Stimulated activated effector memory CD8-positive, alpha-beta T cell treated with anti-CD3 and anti-CD28 coated beads, Interleukin-12 subunit alpha, Interleukin-12 subunit beta, amount 100 ng/mL, for 72 hours (primary cell): ENCODE measurements around the gene MED12.

Experiments used
- ATAC-seq: fragments of 150-1000 bp; cut with Tn5 transposase; 2 replicates; pipeline ENCODE4 v1.10.0; 2021
- DNase-seq, 2 donors: peaks; one replicate each; pipeline ENCODE4 v3.0.0; 2021 to 2022; ENCODE audit warnings: low spot score in 2 of 2
- H3K27ac Mint-ChIP-seq: one replicate; pipeline ENCODE4 v1.8.0; 2022; ENCODE audit warnings: mild to moderate bottlenecking, mixed read lengths
- H3K36me3 Mint-ChIP-seq: one replicate; pipeline ENCODE4 v1.8.0; 2022; ENCODE audit warnings: mild to moderate bottlenecking, mixed read lengths
- H3K4me1 Mint-ChIP-seq: one replicate; pipeline ENCODE4 v1.8.0; 2022; ENCODE audit warnings: mixed read lengths
- H3K4me3 Mint-ChIP-seq: one replicate; pipeline ENCODE4 v1.8.0; 2022; ENCODE audit warnings: mild to moderate bottlenecking, mixed read lengths
- H3K9me3 Mint-ChIP-seq: one replicate; pipeline ENCODE4 v1.8.0; 2022; ENCODE audit warnings: mixed read lengths

The MED12 gene

DNA sequence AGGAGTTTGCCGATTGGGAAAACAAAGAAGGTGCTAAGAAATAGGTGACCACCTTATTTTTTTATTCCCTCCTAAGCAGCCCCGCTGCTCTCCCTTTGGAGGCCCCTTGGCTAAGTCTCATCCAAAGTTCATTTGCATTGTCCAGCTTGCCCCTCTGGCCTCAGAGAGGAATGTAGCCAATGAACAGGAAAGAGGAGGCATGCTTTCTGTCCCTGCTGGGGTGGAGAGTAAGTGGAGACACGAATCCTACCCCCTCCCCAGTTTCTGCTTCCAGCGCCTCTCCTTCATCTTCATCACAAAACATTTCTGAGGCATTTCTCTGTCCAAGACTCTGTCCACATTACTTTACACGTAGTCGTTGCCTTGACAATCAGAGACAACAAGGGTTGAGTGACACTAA is 64.9 kb downstream of the MED12 start:
- no peaks in the 10 kb centered on the region for H3K9me3 Mint-ChIP-seq
- H3K27ac Mint-ChIP-seq = no peak overlapping the region
- no peak for ATAC-seq
- no peak for DNase-seq
- H3K36me3 Mint-ChIP-seq = peaks cover 6% of the 10 kb centered on the region
- no peaks in the 10 kb centered on the region for H3K4me1 Mint-ChIP-seq
- no peak overlapping the region for H3K4me3 Mint-ChIP-seq

DNA sequence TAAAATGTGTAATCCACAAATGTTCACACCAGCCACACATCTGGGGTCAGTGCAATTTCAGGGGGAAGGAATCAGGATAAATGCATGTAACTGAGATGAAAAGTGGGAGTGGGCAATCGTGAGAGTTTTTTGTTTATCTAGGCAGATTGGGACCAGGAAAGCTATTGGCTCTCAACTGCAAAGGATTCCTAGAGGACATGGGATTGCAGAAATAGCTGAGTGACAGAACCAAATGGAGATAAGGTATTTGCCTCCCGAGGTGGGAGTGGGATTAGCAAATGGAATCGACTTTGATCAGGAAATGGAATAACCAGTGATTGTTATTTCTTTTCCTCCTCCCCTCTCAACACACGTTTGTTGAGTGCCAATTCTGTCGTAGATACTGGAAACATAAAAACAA is 65.7 kb downstream of the MED12 start:
- Mint-ChIP-seq H3K9me3 (no peaks in the 10 kb centered on the region), H3K27ac (no peak overlapping the region), H3K4me1 (no peaks in the 10 kb centered on the region), H3K4me3 (no peak overlapping the region), H3K36me3 (peaks cover 6% of the 10 kb centered on the region)
- DNase-seq (no peak), ATAC-seq (no peak)

DNA sequence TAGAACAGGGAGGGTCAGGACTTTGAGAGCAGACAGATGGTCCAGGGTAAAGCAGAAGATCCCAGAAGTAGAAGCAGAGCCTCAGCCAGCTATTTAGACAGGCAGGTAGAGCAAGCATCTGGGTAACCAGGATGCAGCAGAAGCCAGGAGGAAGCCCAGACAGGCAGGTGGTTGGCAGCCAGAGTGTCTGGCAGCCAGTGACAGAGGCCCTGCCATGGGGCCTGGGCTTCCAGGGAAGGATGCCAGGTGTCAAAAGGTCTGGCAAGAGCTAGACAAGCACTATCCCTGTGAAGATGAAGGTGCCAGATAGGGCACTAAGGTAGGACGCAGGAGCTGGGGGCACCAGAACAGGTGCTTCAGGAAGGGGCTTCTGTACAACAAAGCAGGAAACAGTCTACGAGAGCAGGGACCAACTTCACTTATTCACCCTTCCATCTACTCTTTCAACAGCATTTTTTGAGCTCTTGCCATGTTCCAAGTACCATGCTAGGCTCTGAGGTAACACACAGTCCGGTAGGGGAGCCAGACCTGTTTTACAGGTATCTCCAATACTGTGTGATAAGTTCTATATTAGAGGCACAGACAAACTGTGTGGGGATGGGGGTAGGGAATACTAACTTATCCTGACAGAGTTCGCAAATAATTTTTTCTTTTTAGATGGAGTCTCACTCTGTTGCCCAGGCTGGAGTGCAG is 66.6 kb downstream of the MED12 start:
- Mint-ChIP-seq H3K27ac (no peak overlapping the region), H3K36me3 (peaks cover 6% of the 10 kb centered on the region), H3K4me1 (no peaks in the 10 kb centered on the region), H3K4me3 (no peak overlapping the region), H3K9me3 (no peaks in the 10 kb centered on the region)
- DNase-seq (no peak), ATAC-seq (no peak)

DNA sequence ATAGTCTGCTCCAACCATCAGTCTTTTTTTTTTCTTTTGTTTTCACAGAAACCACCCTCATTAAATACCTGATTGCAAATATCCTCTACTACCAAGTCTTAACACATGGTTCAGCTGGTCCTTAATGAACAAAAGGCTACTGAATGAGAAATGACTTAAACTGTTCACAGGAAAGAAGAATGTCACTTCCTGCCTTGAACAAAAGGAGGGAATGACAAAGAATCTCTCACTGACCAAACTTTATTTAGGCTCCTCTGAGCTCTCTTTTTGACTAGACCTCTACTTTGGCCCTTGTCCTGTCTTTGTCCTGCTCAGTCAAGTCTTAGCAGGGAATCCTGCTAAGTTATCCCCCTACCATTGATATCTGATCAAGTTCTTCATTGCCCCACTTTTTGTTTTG is 72.9 kb downstream of the MED12 start:
- ATAC-seq = no peak
- no peaks in the 10 kb centered on the region for H3K9me3 Mint-ChIP-seq
- DNase-seq = no peak
- peaks cover 14% of the 10 kb centered on the region for H3K36me3 Mint-ChIP-seq
- H3K4me3 Mint-ChIP-seq = no peak overlapping the region
- H3K4me1 Mint-ChIP-seq = peaks cover 17% of the 10 kb centered on the region
- peak overlapping the region; percentile 67 for H3K27ac Mint-ChIP-seq
